PFSK-1 (cell line): Measurements from ENCODE around the gene SALL1.

Source experiments
- POLR2AphosphoS5 ChIP-seq: IDR thresholded peaks from 2 replicates; pipeline ENCODE4 v1.6.1; 2012; ENCODE audit warnings: low read depth, mild to moderate bottlenecking, control low read depth, low read length, moderate library complexity
- REST ChIP-seq, 2 experiments: IDR thresholded peaks; 2 replicates each; pipeline versions ENCODE4 v1.6.1 to v1.8.0; 2011 to 2012; ENCODE audit warnings: low read depth in 2 of 2, low read length in 2 of 2, control low read depth in 1 of 2, inconsistent platforms in 1 of 2, mild to moderate bottlenecking in 1 of 2, moderate library complexity in 1 of 2; ENCODE audit not compliant: insufficient read depth in 1 of 2
- SIN3A ChIP-seq: IDR thresholded peaks from 2 replicates; pipeline ENCODE4 v1.6.1; 2012; ENCODE audit warnings: mild to moderate bottlenecking, low read length, moderate library complexity, borderline replicate concordance; ENCODE audit not compliant: insufficient read depth
- TAF1 ChIP-seq: IDR thresholded peaks from 2 replicates; pipeline ENCODE4 v1.6.1; 2012; ENCODE audit warnings: low read length, control low read depth, borderline replicate concordance; ENCODE audit not compliant: insufficient read depth

- no peak for TF ChIP-seq POLR2AphosphoS5
- TF ChIP-seq REST (IDR thresholded peaks at IDR 0.05; ENCODE audit: insufficient read depth in 1 of 2, low read depth in 2 of 2, low read length in 2 of 2) = no peak
- TF ChIP-seq TAF1 = no peak
- TF ChIP-seq SIN3A = no peak
These were observed 43.3 kb downstream of the SALL1 start for GRCh38 chr16:51107742-51108141.
